Fibroblast of pulmonary artery (primary cell): Measurements from ENCODE around the gene KEAP1.

Experiments
- DNase-seq: peaks from one replicate; pipeline ENCODE4 v3.0.0-alpha.2; 2010; ENCODE audit warnings: low read depth
- H3K4me3 ChIP-seq: replicated peaks from 2 replicates; pipeline ENCODE4 v1.5.1; 2011; ENCODE audit warnings: low read depth, mild to moderate bottlenecking, control low read depth, low read length, moderate library complexity
- TF ChIP-seq, protein P1 (sequence below): IDR thresholded peaks from 2 replicates; pipeline ENCODE4 v1.5.1; 2011; ENCODE audit warnings: mild to moderate bottlenecking, control low read depth, low read length, inconsistent platforms; ENCODE audit errors: missing control alignments

KEAP1 gene

DNA sequence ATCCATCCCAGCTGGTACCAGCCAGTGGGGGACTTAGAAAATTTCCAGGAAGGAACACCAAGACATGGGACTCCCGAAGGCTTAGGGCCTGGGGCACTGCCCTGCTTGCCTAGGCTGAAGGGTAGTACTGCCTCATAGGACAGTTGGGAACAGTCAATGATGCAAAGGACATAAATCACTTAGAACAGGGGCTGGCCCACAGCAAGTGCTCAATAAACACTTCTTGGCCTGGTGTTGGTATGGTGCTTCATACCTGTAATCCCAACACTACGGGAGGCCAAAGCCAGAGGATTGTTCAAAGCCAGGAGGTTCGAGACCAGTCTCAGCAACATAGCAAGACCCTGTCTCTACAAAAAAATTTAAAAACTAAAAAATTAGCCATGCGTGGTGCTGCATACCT lies 5.8 kb downstream of the KEAP1 start:
- DNase-seq: no peak
- H3K4me3 ChIP-seq: no peak overlapping the region
- TF ChIP-seq, protein P1, sequence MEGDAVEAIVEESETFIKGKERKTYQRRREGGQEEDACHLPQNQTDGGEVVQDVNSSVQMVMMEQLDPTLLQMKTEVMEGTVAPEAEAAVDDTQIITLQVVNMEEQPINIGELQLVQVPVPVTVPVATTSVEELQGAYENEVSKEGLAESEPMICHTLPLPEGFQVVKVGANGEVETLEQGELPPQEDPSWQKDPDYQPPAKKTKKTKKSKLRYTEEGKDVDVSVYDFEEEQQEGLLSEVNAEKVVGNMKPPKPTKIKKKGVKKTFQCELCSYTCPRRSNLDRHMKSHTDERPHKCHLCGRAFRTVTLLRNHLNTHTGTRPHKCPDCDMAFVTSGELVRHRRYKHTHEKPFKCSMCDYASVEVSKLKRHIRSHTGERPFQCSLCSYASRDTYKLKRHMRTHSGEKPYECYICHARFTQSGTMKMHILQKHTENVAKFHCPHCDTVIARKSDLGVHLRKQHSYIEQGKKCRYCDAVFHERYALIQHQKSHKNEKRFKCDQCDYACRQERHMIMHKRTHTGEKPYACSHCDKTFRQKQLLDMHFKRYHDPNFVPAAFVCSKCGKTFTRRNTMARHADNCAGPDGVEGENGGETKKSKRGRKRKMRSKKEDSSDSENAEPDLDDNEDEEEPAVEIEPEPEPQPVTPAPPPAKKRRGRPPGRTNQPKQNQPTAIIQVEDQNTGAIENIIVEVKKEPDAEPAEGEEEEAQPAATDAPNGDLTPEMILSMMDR: no peak

DNA sequence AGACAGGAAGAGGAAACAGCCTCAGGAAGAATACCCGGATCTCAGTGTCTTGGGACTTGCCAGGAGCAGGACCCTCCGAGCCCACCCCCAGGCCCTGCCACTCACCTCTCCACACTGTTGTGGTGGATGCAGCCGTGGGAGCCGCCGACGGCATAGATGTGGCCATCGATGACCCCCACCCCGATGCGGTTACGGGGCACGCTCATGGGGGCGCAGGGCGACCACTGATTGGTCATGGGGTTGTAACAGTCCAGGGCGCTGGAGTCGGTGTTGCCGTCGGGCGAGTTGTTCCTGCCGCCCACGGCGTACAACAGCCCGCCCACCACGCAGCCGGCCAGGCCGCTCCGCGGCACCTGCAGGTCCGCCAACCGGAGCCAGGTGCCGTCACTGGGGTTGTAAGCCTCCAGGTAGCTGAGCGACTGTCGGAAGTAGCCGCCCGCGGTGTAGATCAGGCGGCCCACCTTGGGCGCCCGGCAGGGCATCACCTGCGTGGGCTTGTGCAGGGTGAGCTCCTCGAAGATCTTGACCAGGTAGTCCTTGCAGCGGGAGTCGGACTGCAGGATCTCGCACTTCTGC lies 11.6 kb downstream of the KEAP1 start:
- TF ChIP-seq, protein P1: no peak
- DNase-seq: no peak
- no peak overlapping the region for H3K4me3 ChIP-seq

DNA sequence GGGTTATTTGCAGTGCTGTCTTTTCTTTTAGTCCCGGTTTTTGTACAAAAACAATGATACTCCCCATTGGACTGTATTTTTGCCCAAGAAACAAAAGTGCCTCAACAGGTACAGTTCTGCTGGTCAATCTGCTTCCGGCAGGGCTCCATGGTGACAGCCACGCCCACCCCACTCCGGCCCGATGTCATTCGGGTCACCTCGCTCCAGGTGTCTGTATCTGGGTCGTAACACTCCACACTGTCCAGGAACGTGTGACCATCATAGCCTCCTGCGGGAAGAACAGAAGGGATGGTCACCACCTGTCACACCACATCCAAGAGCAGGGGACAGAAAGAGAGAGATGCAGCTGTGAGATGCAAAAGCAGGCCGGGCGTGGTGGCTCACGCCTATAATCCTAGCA lies 16.6 kb downstream of the KEAP1 start:
- TF ChIP-seq, protein P1: no peak
- DNase-seq: no peak
- no peak overlapping the region for H3K4me3 ChIP-seq

DNA sequence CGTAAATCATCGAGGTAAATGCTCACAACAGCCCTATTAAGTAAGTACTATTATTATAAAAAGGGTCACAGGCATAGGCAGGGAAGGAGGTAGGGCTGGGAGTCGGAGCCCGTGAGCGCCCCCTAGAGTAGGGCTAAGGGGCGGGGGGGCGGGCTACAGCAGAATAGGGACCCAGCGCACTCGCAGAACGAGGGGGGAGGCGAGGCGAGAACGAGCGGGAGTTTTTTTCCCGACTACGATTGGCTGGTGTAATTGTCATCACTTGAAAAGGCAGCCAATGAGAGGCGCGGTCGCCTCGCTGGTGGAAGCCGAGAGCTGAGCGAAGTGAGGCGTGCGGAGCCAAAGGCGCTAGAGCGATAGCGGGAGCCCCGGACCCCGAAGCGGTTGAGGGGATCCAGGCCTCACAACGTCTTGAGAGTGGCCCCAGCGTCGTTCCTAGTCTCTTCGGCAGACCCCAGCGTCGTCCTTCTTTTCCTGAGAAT lies 24.2 kb downstream of the KEAP1 start:
- DNase-seq: peak; percentile 90
- TF ChIP-seq, protein P1: peak; percentile 25
- H3K4me3 ChIP-seq: peak overlapping the region; percentile 35

DNA sequence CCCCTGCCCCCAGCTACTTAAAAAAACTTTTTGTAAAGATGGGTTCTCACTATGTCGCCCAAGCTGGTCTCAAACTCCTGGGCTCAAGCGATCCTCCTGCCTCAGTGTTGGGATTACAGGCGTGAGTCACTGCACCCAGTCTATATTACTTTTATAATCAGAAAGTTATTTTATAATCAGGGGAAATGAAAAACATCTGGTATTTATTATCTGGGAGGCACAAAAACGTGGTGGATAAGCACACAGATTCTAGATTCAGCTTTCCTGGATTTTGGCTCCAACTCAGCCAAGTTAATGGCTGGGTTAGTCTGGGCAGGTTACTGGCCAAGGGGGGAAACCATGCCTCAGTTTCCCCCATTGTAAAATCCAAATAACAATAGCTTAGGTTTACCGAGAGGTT lies 24.7 kb downstream of the KEAP1 start:
- no peak for DNase-seq
- H3K4me3 ChIP-seq: no peak overlapping the region
- TF ChIP-seq, protein P1: no peak

DNA sequence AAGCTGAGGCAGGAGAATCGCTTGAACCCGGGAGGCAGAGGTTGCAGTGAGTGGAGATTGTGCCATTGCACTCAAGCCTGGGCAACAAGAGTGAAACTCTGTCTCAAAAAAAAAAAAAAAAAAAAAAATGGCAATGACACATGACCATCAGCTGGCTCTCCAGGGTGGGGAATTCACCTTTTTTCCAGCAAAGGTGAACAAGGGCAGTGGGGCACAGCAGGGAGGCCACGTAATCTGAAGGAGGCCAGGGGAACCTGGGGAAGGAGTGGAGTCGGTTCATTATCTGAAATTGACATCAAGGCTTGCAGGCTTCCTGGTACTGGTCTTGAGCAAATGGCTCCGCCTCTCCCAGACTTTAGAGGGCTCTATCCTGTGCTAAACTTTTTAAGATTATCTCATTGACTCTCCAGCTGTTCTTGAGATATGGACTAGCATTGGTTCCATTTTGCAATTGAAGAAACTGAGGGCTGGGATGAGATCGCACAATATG lies 28.1 kb downstream of the KEAP1 start:
- no peak for DNase-seq

More for the DNA sequence above, 28.1 kb downstream of the KEAP1 start:
- H3K4me3 ChIP-seq: no peak overlapping the region
- TF ChIP-seq, protein P1: no peak
